Kidney tubule cell (primary cell): ENCODE measurements around the gene TSEN54.

Experiments
- DNase-seq: peaks from one replicate; pipeline ENCODE4 v3.0.0-alpha.2; 2018; ENCODE audit warnings: low spot score

The TSEN54 gene

GRCh38 chr17:75565066-75565465, 48.7 kb downstream of the TSEN54 start:
- no peak for DNase-seq

DNA sequence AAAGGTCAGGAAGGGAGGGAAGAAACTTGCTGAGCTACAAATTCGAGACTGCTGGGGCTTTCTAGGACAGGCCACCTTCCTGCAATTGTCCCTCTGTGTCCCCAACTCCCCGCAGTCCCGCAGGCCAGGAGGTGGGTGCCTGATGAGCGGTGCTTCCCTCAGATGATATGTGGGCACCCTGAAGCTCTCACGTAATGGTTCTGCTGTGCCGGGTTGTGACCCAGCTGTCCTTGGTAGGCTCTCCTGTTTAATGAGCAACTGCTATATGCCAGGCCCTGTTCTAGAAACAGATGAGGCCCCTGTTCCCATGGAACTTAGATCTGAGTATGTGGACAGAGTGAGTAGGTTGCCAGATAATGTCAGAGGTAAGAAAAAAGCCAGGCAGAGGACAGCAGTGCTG, 49.3 kb downstream of the TSEN54 start:
- no peak for DNase-seq

DNA sequence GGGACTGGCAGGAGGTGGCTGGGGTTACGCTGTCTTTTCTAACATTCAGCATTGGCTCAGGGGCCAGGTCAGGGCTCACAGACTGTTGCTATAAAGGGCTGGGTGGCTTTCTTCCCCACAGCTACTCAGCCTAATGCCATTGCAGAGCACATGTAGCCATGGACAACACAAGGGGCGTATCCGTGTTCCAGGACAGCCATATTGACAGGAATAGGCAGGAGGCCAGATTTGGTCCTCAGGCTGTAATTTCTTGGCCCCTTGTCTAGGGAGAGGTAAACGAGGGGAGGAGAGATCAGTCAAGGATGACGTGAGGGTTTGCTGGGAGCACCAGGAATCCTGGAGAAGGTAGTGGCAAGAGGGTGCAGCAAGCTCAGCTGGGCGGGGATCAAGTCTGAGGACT, 50.1 kb downstream of the TSEN54 start:
- DNase-seq: peak; percentile 39

DNA sequence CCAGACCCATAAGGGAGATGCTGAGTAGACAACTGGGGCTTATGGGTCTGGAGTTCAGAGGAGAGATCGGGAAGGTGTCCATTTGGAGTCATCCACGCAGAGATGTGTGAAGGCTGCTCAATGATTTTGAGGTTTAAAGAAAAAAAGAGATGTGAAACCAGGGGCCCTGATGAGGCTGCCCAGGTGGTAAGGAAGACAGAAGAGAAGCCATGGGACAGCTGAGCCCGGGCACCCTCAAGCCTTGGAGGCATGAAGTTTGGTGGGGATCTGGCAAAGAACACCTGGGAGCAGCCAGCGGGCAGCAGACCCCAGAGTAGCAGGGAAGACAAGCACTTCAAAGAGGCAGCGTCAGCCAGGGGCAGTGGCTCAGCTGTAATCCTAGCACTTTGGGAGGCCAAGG, 50.5 kb downstream of the TSEN54 start:
- DNase-seq: no peak

DNA sequence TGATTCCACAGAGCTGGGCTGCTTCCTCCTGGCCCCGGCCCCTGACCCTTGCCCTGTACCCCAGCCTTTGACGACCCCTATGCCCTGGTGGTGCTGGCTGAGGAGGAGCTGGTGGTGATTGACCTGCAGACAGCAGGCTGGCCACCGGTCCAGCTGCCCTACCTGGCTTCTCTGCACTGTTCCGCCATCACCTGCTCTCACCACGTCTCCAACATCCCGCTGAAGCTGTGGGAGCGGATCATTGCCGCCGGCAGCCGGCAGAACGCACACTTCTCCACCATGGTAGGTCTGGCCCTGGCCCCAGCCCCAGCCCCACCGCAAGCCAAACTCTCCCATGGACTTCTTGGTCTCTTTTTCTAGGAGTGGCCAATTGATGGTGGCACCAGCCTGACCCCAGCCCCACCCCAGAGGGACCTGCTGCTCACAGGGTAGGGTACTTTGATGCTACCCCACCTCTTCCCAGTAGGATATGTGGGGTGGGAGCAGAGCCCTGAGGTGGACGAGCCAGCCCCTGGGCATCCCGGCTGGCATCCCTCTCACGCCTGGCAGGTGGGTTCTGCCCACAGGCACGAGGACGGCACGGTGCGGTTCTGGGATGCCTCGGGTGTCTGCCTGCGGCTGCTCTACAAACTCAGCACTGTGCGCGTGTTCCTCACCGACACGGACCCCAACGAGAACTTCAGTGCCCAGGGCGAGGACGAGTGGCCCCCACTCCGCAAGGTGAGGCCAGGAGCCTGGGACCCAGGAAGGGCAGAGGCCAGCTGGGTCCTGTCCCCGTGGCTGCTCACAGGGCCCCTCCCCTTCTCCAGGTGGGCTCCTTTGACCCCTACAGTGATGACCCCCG, 52.3 kb downstream of the TSEN54 start:
- DNase-seq: no peak

GRCh38 chr17:75570034-75570676, 53.8 kb downstream of the TSEN54 start:
- DNase-seq: no peak

DNA sequence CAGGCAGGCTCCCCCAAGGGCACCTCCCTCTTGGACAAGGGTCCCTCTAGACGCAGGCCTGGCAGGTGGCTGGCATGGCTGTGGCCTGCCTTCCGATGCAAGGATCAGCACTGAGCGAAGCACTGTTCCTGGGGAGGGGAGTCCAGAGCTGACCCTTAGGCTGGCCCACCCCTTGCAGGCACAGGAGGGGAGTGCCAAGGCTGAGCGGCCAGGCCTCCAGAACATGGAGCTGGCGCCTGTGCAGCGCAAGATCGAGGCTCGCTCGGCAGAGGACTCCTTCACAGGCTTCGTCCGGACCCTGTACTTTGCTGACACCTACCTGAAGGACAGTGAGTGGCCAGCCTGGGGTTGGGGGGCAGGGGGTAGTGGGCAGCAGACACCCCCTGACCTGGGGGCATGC, 54.4 kb downstream of the TSEN54 start:
- no peak for DNase-seq

DNA sequence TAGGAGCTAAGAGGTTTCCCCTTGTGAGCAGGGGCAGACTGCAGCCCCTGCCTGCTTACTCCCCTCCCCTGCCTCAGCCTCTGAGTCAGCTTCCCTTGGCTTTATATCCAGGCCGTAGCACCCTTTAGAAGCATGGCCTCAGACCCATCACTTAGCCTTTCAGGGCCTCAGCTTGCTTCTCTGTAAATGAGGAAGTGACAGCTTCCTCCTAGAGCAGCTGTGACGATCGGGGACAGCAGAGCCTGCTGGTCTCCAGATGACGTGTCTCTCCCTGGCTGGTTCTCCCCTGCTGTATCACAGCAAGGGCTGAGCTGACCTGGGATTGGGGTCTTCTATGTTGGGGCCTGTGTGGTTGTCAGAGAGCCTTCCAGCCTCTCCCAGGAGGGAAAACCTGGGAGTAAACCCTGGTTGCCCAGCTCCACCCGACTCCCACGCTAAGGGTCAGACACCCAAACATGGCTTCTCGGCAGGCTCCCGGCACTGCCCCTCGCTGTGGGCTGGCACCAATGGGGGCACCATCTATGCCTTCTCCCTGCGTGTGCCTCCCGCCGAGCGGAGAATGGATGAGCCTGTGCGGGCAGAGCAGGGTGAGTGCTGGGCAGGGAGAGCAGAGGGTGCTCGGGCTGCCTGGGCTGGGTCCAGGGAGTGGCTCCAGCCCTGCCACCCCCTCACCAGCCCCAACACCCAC, 55.0 kb downstream of the TSEN54 start:
- DNase-seq: no peak

DNA sequence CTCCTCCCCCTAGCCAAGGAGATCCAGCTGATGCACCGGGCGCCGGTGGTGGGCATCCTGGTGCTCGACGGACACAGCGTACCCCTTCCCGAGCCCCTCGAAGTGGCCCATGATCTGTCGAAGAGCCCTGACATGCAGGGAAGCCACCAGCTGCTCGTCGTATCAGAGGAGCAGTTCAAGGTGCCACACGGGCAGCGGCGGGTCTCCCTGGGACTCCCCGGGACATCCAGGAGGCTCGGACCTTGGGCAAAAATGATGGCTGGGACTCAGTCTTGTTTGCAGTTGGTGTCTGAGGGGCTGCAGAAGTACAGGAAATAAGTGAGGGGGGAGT, 55.5 kb downstream of the TSEN54 start:
- no peak for DNase-seq

GRCh38 chr17:75572713-75573539, 56.6 kb downstream of the TSEN54 start:
- no peak for DNase-seq

DNA sequence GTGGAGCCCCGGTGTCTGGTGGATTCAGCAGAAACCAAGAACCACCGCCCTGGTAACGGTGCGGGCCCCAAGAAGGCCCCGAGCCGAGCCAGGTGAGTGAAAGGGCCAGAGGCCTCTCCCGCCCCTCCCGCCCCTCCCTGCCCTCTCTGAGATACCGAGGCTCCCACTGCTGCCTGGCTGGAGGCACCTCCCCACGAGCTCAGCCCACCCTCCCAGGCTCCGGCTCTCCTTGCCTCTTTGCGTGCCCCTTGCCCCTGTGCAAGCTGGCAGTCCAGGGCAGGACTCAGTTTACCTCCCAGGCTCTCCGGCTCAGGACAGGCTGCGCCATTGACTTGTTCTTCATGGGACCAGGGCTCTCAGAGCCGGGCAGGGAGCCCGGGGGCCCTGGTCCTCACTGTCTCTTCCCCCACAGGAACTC, 57.2 kb downstream of the TSEN54 start:
- DNase-seq: no peak

DNA sequence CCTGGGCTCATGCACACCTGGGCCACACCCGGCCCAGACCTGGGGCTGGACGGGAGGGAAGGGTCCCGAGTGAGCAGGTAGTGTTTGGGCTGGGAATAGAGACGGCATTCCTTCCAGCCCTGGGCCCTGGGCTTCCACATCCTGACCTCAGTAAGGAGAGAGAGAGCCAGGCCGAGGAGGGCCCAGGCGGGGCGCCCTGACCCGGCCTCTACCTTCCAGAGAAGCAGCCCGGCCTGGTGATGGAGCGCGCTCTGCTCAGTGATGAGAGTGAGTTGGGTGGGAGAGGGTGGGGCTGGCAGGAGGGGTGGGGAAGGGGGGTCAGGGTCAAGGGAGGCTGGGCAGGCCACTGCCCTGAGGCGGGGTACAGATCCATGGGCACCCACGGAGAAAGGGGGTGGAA, 57.7 kb downstream of the TSEN54 start:
- DNase-seq: no peak
